HFF-Myc (cell line): ENCODE measurements around the gene XRCC1.
"Not testable (repeated sequence)": the region's sequence is repeated elsewhere in the genome, so short reads cannot be mapped to it uniquely, and the experiment has no call there.

ENCODE experiments used
- DNase-seq: peaks from one replicate; pipeline ENCODE4 v3.0.0-alpha.2; 2011; ENCODE audit warnings: low read depth; ENCODE audit errors: extremely low read depth
- H3K4me3 ChIP-seq: replicated peaks from 2 replicates; pipeline ENCODE4 v1.5.1; 2011; ENCODE audit warnings: low read depth, mild to moderate bottlenecking, control low read depth, low read length
- CTCF ChIP-seq: IDR thresholded peaks from 2 replicates; pipeline ENCODE4 v1.5.1; 2012; ENCODE audit warnings: mild to moderate bottlenecking, low read depth, low read length, control low read depth; ENCODE audit errors: missing control alignments

Gene XRCC1

DNA sequence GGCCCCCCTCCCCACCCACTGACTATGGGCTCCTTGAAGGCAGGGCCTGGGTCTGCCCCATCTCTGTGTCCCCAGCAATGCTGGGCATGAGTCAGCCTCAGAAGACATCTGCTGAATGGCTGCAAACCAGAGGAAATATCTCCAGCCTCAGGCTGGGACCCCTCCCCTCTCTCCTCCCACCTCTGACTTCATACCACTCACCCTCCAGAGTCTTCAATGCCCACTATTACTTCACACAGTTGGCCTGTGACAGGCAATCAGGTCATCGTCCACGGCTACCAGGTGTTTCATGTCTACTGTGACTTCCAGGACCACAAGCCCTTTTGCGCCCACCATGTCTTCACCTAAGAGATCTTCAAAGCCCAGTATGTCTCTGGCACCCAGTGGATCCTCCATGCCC lies 36.5 kb upstream of the XRCC1 start, which contains the start of gene SRRM5:
SRRM5 (plus strand) TSS at position 301 of the 400 bp plus-strand sequence; CDS start at position 335, 34 bp downstream.
- TF ChIP-seq CTCF = no peak
- no peak within 1 kb of the TSS for H3K4me3 ChIP-seq
- DNase-seq = no peak

GRCh38 chr19:43610493-43610892 lies 35.2 kb upstream of the XRCC1 start:
- TF ChIP-seq CTCF = no peak
- H3K4me3 ChIP-seq = no peak overlapping the region
- DNase-seq = no peak

DNA sequence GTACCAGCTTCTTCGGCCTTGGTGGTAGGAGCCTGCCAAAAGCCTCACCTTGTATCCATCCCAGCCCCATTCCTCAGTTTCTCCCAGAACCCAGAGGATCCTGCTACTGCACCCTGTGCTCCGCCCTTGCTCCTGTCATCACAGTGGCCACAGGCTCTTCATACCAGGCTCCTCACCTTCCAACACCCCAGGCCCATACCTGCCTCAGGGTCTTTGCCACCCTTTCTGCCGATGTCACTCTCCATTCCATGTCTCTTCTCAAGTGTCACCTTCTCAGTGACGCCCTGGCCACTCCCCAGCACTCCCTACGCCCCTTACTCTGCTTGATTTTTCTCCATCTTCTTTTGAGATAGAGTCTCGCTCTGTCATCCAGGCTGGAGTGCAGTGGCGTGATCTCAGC lies 34.5 kb upstream of the XRCC1 start:
- no peak for DNase-seq
- H3K4me3 ChIP-seq = no peak overlapping the region
- TF ChIP-seq CTCF = no peak

DNA sequence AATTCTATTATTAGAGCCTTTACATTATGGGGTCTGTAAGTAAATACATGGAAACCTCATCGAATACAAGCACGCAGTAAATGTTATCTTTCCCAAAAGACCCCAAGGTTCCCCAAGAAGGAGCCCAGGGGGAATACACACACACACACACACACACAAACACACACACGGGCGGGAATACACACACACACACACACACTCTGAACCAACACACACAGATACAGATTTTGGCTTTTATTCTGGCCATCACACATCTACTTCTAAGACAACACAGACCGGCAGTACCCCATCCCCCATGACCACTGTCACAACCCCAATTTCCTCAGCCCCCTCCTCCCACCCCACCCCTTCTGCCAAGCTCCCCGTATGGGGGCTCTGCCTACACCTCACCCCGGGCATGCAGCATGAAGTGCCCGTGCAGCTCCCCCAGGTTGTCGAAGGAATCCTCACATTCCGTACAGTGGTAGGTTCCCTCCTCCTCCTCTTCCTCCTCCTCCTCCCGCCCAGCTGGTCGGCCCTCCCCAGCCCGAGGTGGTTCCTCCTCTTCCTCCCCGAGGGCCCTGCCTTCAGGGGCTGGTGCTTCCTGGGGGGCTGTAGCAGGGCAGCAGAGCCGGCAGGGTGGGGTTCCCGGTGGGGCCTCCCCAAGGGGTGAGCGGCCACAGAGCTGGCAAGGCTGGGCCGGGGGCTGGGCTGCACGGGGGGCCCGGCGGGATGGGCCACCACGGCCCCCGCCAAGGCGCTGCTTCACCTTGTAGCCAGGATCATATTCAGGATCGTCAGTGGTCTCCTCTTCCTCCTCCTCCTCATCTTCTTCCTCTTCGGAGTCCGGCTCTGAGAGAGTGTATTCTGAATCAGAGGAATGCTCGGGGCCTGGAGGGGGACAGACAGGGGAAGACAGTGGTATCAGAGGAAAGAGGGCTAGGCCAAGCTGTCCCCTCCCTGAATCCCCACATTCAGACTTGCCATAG lies 32.2 kb upstream of the XRCC1 start:
- DNase-seq = no peak
- H3K4me3 ChIP-seq = no peak overlapping the region
- TF ChIP-seq CTCF = no peak

DNA sequence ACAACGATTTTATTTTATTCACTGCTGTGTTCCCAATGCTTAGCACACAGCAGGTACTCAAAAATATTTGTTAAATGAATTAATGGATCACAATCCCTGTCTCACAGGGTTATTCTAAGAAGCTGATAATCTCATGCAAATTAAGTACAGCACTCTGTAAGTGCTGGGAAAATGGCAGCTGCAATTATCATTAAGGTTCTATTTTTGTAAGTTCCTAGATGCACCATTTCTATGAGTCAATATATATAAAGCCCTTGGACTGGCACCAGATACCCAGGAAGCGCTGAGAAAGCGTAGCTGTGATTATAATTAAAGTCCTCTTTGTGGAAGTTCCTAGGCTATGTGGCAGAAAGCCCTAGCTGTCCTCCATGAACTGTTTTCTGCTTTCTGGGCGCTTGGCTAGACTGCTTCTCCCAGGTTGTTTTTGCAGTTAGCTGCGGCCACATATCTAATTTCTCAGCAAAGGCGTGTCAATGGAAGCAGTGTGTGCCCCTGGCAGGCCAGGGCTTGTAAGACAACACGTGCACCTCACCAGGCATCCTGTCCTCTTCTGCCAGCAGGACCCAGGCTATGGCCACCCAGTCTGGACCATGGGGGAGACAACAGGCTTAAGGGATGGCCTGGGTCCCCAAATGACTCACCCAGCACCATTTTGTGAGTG lies 31.4 kb upstream of the XRCC1 start:
- TF ChIP-seq CTCF = no peak
- DNase-seq = no peak
- H3K4me3 ChIP-seq = no peak overlapping the region

DNA sequence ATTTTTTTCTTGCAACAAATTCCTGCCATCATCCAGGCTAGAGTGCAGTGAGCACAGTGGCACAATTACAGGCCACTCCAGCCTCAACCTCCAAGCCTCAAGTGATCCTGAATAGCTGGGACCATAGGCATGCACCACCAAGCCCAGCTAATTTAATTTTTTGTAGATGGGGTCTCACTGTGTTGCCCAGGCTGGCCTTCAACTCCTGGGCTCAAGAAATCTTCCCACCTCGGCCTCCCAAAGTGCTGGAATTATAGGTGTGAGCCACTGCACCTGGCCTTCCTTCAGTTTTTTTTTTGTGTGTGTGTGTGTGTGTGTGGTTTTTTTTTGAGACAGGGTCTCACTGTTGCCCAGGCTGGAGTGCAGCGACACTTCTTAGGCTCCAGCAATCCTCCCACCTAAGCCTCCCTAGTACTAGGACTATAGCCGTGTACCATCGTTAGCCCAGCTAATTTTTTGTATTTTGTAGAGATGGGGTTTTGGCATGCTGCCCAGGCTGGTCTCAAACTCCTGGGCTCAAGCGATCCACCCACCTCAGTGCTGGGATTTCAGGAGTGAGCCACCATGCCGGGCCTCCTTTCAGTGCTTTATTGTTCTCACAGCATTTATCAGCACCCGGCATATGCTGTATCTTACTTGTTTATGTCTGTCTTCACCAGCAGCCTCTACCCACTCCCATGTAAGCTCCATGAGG lies 30.7 kb upstream of the XRCC1 start:
- H3K4me3 ChIP-seq = no peak overlapping the region
- DNase-seq = no peak
- no peak for TF ChIP-seq CTCF

- DNase-seq = not testable (repeated sequence)
Measured at GRCh38 chr19:43600326-43600725, 25.0 kb upstream of the XRCC1 start.

More at GRCh38 chr19:43600326-43600725, 25.0 kb upstream of the XRCC1 start:
- H3K4me3 ChIP-seq = not testable (repeated sequence)
